ENCODE data around the gene NUFIP2.
"Not testable (repeated sequence)": the region's sequence is repeated elsewhere in the genome, so short reads cannot be mapped to it uniquely, and the experiment has no call there.

The NUFIP2 gene

DNA sequence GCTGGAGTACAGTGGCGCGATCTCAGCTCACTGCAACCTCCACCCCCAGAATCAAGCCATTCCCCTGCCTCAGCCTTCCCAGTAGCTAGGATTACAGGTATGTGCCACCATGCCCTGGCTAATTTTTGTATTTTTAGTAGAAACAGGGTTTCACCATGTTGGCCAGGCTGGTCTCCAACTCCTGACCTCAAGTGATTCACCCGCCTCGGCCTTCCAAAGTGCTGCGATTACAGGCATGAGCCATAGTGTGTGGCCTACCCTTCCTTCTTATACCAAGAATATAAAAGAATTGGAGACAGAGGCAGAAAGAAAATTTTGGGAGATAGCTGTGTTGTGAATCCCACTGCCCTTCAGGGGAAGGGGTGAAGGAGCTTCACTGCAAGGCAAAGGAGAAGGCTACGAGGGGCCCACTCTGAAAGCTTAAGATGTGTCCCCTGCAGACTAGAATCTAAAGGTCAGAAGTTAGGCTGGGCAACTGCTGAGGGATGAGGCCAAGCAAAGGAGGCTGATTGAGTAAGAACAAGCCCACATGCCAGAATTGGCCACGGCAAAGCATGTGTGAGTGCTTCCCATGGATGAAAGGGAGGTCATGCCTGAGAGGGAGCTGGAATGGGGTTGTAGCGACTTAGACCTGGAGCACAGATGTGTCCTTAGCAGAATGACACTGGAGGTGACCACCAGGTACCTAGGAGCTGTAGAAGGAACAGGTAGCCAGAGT lies 55.7 kb downstream of the NUFIP2 start:
- peak; percentile 65 for DNase-seq (ENCODE audit: low read depth)

DNA sequence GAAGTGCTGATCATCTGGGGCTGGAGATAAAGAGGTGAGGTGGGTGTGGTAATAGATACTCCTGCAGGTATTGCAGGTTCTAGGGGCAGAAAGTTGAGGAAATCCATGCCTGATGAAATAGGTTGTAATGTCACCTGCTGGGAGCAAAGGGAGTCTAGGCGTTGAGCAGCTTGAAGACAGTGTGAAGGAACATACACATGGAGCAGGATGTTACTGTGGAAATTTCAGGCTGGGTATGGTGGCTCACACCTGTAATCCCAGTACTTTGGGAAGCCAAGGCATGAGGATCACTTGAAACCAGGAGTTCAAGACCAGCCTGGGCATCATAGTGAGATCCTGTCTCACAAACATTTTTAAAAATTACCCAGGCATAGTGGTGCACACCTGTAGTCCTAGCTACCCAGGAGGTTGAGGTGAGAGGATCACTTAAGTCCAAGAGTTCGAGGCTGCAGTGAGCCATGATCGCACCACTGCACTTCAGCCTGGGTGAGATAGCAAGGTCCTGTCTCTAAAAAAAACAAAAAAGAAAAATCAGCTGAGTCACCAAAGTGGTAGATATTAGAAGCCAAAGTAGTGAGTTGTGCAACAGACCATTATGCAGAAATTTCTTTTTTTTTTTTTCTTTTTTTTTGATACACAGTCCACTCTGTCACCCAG lies 56.3 kb downstream of the NUFIP2 start:
- peak; percentile 81 for DNase-seq (ENCODE audit: low read depth)

DNA sequence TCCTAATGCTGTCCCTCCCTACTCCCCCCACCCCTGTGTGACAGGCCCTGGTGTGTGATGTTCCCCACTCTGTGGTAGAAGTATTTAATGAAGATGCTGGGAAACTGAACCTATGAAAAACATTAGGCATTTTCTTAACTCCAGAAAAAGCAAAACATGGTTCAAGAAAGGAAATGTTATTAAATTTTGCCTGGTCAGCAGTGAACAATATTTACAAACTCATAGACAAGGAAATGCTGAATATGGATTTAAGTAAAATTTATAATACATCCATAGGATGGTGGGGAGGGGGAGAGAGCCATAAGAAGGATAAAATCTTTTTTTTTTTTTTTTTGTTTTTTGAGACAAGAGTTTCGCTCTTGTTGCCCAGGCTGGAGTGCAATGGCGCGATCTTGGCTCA lies 58.0 kb downstream of the NUFIP2 start:
- DNase-seq (ENCODE audit: low read depth), result no peak

DNA sequence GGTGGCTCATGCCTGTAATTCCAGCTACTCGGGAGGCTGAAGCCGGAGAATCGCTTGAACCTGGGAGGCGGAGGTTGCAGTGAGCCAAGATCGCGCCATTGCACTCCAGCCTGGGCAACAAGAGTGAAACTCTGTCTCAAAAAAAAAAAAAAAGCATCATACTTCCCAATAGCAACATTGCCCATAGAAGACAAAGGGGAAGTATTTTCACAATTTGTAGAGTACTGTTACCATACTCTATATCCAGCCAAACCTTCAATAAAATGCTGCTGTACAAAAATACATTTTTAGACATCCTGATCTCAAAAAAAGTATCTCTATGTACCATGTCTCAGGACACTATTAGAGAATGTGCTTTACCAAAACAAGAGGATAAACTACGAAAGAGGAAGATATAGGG lies 59.0 kb downstream of the NUFIP2 start:
- DNase-seq (ENCODE audit: low read depth), result not testable (repeated sequence)

DNA sequence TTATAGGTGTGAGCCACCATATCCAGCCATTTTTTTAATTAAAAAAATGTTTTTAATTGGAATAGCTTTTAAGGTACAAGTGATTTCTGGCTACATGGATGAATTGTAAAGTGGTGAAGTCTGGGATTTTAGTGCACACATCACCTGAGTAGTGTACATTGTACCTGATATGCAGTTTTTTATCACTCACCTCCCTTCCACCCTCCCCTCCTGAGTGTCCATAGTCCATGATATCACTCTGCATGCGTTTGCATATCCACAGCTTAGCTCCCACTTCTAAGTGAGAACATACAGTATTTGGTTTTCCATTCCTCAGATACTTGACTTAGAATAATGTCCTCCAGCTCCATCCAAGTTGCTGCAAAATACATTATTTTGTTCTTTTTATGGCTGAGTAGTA lies 60.6 kb downstream of the NUFIP2 start:
- DNase-seq (ENCODE audit: low read depth), result no peak

DNA sequence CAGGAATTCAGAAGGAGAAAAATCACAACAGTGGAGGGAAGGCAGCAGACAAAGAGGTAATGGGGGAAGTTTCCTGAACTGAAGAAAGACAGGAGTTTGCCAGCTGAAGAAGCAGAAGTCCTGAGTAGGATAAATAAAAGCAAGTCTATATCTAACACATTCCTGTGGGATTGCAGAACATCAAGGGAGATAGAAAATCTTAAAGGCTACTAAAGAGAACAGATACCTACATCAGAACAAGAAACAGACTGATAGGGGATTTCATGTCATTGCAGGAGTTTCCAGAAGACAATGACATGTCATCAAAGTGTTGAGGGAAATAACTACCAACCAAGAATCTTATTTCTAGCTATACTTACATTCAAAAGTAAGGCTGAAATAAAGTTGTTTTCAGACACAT lies 68.6 kb downstream of the NUFIP2 start:
- no peak for DNase-seq (ENCODE audit: low read depth)

DNA sequence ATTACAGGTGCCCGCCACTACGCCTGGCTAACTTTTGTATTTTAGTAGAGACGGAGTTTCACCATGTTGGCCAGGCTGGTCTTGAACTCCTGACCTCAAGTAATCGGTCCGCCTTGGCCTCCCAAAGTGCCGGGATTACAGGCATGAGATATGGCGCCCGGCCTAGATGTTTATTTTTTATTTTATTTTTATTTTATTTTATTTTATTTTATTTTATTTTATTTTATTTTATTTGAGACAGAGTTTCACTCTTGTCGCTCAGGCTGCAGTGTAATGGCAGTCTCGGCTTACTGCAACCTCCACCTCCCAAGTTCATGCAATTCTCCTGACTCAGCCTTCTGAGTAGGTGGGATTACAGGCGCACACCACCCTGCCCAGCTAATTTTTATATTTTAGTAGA lies 72.6 kb downstream of the NUFIP2 start:
- DNase-seq (ENCODE audit: low read depth), result not testable (repeated sequence)

DNA sequence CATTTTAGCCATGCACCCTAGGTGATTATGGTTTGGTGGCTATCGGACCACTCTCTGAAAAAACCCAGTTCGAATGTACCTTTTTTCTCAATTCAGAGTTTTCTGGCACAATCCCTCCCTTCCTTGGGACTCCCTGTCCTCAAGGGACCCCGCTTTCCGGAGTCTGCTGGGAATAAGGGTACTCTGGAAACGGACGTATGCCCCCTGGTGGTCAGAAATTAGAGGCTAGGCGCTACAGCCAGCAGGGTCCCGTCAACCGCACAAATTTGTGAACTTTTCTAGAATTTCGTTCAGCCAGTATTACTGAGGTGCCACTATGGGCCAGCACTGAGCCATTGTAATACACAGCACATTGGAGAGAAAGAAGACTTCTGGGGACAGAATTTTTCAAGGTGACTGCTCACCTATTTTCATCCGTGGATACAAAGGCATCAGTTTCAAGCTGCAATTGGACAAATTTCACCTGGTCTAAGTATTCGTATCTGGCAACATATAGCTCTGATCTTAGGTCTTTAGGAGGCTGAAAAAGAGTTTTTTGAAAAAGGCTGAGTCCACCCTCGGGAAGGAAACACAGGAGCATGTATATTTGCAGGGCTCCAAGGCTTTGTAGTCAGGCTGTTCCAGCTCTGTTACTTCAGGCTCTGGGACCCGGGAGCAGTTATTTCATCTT lies 74.4 kb downstream of the NUFIP2 start:
- DNase-seq (ENCODE audit: low read depth), result peak; percentile 86

DNA sequence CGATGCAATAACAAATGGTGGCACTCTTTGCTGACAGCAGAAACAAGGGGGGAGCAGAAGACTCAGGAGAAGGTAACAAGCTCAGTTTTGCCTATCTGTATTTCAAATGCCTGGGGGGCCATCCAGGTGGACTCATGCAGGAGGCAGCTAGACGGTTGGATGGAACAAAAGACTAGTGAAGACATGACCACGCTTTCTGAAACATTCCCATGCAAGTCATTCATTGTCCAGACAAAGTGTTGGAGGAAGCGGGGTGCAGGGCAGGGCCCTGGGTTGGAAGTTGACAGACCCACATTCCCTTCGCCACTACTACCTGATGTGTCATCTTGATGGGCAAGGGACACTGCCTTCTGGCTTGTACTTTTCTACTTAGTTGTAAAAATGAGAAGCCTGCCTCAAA lies 77.1 kb downstream of the NUFIP2 start:
- DNase-seq (ENCODE audit: low read depth), result no peak

DNA sequence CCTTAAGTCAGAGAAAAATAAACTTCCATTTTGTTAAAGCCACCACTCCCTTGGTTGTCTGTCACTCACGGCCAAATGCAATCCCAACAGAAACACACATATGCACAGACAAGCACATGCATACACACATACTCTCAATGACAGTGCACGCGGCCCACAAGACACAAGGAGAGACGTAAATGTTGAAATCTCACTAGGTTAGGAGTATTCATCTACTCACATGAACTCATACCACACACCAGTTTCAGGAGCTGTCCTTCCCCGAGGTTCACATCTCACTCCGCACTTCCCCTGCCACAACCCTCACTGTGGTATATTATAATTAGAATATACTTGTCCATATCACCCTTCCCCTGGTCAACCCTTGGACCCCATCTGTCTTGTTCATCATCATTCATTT lies 77.8 kb downstream of the NUFIP2 start:
- DNase-seq (ENCODE audit: low read depth), result no peak

DNA sequence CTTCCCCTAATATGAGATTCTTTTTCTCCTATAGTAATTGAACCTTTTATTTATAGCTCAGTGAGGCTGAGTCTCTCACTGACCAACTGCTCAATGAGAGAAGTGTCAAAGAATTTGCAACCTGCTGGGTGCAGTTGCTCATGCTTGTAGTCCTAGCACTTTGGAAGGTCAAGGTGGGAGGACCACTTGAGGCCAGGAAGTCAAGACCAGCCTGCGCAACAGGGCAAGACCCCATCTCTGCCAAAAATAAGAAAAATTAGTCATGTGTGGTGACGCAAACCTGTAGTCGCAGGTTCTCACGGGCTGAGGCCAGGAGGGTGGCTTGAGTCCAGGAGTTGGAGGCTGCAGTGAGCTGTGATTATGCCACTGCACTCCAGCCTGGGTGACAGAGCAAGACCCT lies 78.2 kb downstream of the NUFIP2 start:
- peak; percentile 21 for DNase-seq (ENCODE audit: low read depth)

DNA sequence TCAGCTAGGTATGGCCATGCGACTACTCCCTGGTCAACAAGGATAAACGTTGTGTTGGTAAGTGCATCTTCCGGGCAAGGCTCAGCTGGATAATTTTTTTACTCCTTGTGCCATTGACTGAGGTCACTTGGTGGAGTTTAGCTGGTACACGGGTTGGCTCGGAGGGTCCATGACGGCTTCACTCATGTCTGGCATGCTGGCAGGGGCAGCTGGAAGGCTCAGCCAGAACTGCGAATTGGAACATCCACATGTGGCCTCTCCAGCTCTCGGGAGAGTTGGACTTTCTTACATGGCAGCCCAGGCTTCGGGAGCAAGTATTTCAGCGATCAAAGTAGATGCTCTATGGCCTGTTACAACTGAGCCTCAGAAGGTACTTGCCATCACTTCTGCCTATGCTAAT lies 78.8 kb downstream of the NUFIP2 start:
- no peak for DNase-seq (ENCODE audit: low read depth)

DNA sequence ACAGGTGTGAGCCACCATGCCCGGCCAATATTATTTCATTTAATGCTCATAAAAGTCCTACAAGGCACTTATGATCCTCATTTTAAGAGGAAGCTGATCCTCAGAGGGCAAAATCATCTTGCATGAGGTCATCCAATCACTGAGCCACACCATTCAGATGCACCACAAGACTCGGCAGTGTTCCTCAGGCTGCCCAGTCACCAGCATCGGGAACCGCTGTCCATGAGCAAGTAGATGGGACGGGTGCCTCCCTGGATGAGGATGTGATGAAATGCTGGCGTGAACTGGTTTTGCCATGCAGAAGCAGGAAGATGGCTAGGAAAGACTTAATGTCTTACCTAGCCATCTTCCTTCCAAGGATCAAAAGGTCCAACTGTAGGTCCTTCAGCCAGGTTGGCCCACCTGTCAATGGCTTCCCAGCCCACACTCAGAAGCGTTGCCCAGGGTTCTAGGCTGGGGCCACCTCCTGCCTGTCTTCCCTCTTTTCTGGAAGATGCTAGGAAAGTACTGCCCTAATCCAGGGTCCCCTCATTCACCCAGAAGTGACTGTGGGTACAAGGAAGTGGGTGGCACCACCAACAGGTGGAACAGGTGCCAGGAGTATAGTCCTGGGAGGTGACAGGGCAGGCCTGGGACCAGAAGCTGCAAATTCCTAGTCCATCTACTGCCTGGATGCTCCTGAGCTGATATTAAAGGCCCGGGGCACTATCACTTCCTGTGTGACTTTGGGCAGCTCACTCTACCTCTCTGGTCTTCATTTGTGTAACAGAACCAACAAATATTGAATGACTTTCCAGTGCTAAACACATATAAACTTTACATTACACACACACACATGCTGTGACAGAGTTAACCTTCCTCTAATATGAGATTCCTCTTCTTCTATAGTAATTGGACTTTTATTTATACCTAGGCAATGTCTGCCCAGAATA lies 79.5 kb downstream of the NUFIP2 start:
- no peak for DNase-seq (ENCODE audit: low read depth)

DNA sequence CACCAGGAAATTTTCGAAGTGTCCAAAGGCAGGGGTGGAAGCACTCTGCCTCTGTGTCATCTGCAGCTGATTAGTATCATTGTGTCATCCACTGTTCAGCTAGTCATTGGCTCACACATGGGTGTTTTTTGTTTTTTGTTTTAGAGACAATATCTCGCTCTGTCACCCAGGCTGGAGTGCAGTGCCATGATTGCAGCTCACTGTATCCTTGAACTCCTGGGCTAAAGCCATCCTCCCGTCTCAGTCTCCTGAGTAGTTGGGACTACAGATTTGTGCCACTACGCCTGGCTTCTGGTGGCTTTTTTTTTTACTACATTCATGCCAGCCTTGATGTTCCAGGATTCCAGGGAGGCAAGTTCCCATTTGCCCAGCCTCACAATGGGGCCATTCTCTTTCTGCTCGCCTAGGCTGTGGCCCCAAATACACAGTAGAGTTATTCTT lies 81.2 kb downstream of the NUFIP2 start:
- peak; percentile 46 for DNase-seq (ENCODE audit: low read depth)

DNA sequence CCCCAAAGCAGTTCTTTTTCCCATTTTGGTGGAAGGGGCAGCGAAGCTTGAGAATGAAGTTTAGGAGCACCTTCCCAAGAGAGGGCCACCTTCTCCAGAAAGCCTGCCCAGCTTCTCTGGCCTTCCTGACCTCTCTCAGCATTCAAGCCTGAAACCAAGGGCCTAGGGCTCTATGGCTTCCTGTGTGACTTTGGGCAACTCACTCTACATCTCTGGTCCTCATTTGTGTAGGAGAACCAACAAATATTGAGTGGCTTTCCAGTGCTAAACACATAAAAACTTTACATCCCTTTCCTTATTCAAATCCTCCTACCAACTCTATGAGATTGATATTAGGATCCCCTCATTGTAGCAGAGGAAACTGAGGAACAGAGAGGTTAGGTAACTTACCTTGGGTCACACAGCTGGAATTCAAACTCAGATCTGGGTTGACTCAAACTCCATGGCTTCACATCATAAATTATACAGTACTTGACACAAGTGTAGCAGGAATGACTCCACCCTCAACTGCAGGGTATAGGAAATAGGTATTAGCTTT lies 81.8 kb downstream of the NUFIP2 start:
- DNase-seq (ENCODE audit: low read depth), result no peak

DNA sequence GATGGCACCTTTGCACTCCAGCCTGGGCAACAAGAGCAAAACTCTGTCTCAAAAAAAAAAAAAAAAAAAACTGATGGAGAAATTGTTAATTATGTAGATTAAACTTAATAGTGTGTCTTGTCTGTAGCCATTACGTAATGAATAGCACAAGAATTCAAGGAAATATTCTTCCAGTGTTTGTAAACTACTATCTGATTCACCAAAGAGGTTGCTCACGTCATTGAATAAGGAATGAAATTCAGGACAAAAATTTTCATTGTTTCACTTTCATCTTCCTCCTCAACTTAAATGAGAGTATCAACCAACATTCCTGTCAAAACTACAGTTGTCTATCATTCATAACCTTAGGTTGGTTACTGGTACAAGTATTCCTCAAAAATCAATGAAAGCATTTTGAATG lies 83.1 kb downstream of the NUFIP2 start:
- DNase-seq (ENCODE audit: low read depth), result peak; percentile 56

DNA sequence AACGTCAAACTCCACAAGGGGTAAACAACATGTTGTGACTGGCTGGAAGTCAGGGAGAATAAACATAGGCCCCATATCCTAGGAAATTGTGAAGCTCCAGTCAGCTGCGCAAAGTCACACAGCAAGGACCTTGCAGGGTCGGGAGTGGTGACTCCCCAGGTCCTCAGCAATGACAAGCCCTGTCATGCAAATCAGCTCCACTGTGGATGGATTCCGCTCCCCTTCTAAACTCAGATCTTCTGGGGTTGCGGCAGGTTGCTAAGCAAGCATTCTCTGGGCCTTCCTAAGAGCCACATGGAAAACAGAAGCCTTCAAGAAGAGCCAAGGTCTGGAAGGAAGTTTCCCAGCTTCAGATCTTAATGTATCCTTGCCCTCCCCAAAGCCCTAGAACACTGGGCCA lies 84.9 kb downstream of the NUFIP2 start:
- DNase-seq (ENCODE audit: low read depth), result no peak

DNA sequence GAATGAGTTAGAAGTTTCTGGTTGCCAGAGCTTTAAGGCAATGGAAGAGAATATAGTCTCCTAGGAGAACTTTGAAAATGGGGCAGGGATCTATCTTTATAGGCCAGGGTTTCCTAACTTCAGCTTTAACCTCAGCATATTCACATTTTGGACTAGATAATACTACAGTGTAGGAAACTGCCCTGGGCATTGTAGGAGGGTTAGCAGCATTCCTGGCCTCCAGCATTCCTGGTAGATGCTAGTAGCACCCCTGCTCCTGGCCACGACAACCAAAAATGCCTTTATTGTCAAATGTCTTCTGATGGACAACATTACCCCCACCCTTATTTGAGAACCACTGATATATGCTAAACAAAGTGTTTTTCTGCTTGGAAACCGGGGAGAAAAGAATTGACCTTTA lies 86.0 kb downstream of the NUFIP2 start:
- peak; percentile 16 for DNase-seq (ENCODE audit: low read depth)
